M059J (cell line): Measurements from ENCODE around the gene KCMF1. TPM values are rescaled to one million over a fixed set of nuclear protein-coding genes. Genes with fewer than 3 reads are reported as not detected.

Experiments used
- DNase-seq: peaks from one replicate; pipeline ENCODE4 v3.0.0-alpha.2; 2012; ENCODE audit warnings: low read depth
- total RNA-seq: library from RNA; depleted of rRNA; stranded (reverse); fragments of >200 nt; shearing (Covaris generic); gene quantifications from 2 replicates; pipeline ENCODE4 v1.2.3, GENCODE V29; 2014

KCMF1 gene
- total RNA-seq, 1 experiment from 2014 or later, result 81.2 TPM

- peak; percentile 54 for DNase-seq
Measured at GRCh38 chr2:84980263-84980983, 9.5 kb downstream of the KCMF1 start.

- DNase-seq, result no peak
Measured at GRCh38 chr2:84986018-84986417, 15.1 kb downstream of the KCMF1 start.

- DNase-seq, result peak; percentile 32
Measured at GRCh38 chr2:84989422-84989821, 18.5 kb downstream of the KCMF1 start.

- DNase-seq, result no peak
Measured at GRCh38 chr2:84989927-84990326, 19.0 kb downstream of the KCMF1 start.

- DNase-seq, result peak; percentile 98
Measured at GRCh38 chr2:84991404-84992160, 20.6 kb downstream of the KCMF1 start.

- no peak for DNase-seq
Measured at GRCh38 chr2:84995826-84996225, 24.9 kb downstream of the KCMF1 start.

GRCh38 chr2:84996909-84997308 is 25.9 kb downstream of the KCMF1 start:
- DNase-seq, result no peak

GRCh38 chr2:84999553-84999955 is 28.6 kb downstream of the KCMF1 start:
- no peak for DNase-seq

GRCh38 chr2:85001595-85001994 is 30.6 kb downstream of the KCMF1 start:
- no peak for DNase-seq

GRCh38 chr2:85002534-85002933 is 31.6 kb downstream of the KCMF1 start:
- DNase-seq, result no peak

- no peak for DNase-seq
Measured at GRCh38 chr2:85008252-85008651, 37.3 kb downstream of the KCMF1 start.

GRCh38 chr2:85009019-85009618 is 38.2 kb downstream of the KCMF1 start:
- no peak for DNase-seq

- DNase-seq, result no peak
Measured at GRCh38 chr2:85010404-85010803, 39.4 kb downstream of the KCMF1 start.

- no peak for DNase-seq
Measured at GRCh38 chr2:85011098-85011497, 40.1 kb downstream of the KCMF1 start.

GRCh38 chr2:85011747-85012146 is 40.8 kb downstream of the KCMF1 start:
- DNase-seq, result no peak

GRCh38 chr2:85012431-85012830 is 41.5 kb downstream of the KCMF1 start:
- DNase-seq, result no peak

GRCh38 chr2:85012855-85013254 is 41.9 kb downstream of the KCMF1 start:
- DNase-seq, result no peak

- DNase-seq, result no peak
Measured at GRCh38 chr2:85015653-85016360, 44.8 kb downstream of the KCMF1 start.

- no peak for DNase-seq
Measured at GRCh38 chr2:85016446-85016845, 45.5 kb downstream of the KCMF1 start.

- peak; percentile 19 for DNase-seq
Measured at GRCh38 chr2:85017411-85018048, 46.6 kb downstream of the KCMF1 start.

GRCh38 chr2:85018049-85018447 is 47.1 kb downstream of the KCMF1 start:
- DNase-seq, result no peak

GRCh38 chr2:85019121-85019520 is 48.2 kb downstream of the KCMF1 start:
- DNase-seq, result no peak
